Neural progenitor cell (in vitro differentiated cells): ENCODE data around the gene NUP62. TPM values are rescaled to one million over a fixed set of nuclear protein-coding genes. Genes with fewer than 3 reads are reported as not detected.

ENCODE experiments used
- DNase-seq: peaks from one replicate; pipeline ENCODE4 v3.0.0-alpha.2; 2016; ENCODE audit warnings: low spot score
- H2AFZ ChIP-seq: fragments of 200-600 bp; sonication (generic); replicated peaks from 2 replicates; pipeline ENCODE4 v1.6.1; 2016; ENCODE audit warnings: antibody characterized with exemption
- H3F3A ChIP-seq: fragments of 200-600 bp; sonication (generic); 2 replicates; pipeline ENCODE4 v1.6.1; 2016; ENCODE audit warnings: antibody characterized with exemption, low read depth
- H3K27ac ChIP-seq: fragments of 200-600 bp; sonication (generic); 2 replicates; pipeline ENCODE4 v1.5.1; 2016; ENCODE audit warnings: mild to moderate bottlenecking
- H3K27me3 ChIP-seq: fragments of 200-600 bp; sonication (generic); 2 replicates; pipeline ENCODE4 v1.6.1; 2016; ENCODE audit warnings: mild to moderate bottlenecking, moderate library complexity
- H3K36me3 ChIP-seq: fragments of 200-600 bp; sonication (generic); 2 replicates; pipeline ENCODE4 v1.5.1; 2016
- H3K4me1 ChIP-seq: fragments of 200-600 bp; sonication (generic); 2 replicates; pipeline ENCODE4 v1.6.1; 2016; ENCODE audit warnings: mixed run types
- H3K4me2 ChIP-seq: fragments of 200-600 bp; sonication (generic); 2 replicates; pipeline ENCODE4 v1.6.1; 2016
- H3K4me3 ChIP-seq: fragments of 200-600 bp; sonication (generic); 2 replicates; pipeline ENCODE4 v1.5.1; 2016
- H3K79me2 ChIP-seq: fragments of 200-600 bp; sonication (generic); 2 replicates; pipeline ENCODE4 v1.6.1; 2016; ENCODE audit warnings: low read depth
- H3K9ac ChIP-seq: fragments of 200-600 bp; sonication (generic); 2 replicates; pipeline ENCODE4 v1.6.1; 2016
- H3K9me3 ChIP-seq: fragments of 200-600 bp; sonication (generic); 2 replicates; pipeline ENCODE4 v1.5.1; 2016; ENCODE audit warnings: low read depth
- H4K20me1 ChIP-seq: fragments of 200-600 bp; sonication (generic); 2 replicates; pipeline ENCODE4 v1.6.1; 2016; ENCODE audit warnings: low read depth
- H3K27ac Mint-ChIP-seq: 3 replicates; pipeline ENCODE4 v1.8.0; 2021; ENCODE audit warnings: mixed read lengths
- H3K27me3 Mint-ChIP-seq: 2 replicates; pipeline ENCODE4 v1.8.0; 2022; ENCODE audit warnings: low read depth, mild to moderate bottlenecking, inconsistent platforms, moderate library complexity, mixed read lengths; ENCODE audit not compliant: insufficient read depth
- H3K36me3 Mint-ChIP-seq: 3 replicates; pipeline ENCODE4 v1.8.0; 2021; ENCODE audit warnings: mixed read lengths
- H3K4me1 Mint-ChIP-seq: 3 replicates; pipeline ENCODE4 v1.8.0; 2021; ENCODE audit warnings: mixed read lengths
- H3K4me3 Mint-ChIP-seq: 3 replicates; pipeline ENCODE4 v1.8.0; 2021; ENCODE audit warnings: mild to moderate bottlenecking, moderate library complexity, mixed read lengths
- H3K9me3 Mint-ChIP-seq: 3 replicates; pipeline ENCODE4 v1.8.0; 2020; ENCODE audit warnings: mixed read lengths
- EZH2 ChIP-seq: fragments of 200-600 bp; sonication (generic); IDR thresholded peaks from 2 replicates; pipeline ENCODE4 v1.6.1; 2017; ENCODE audit warnings: antibody characterized with exemption, mild to moderate bottlenecking, moderate library complexity
- EZH2phosphoT487 ChIP-seq: fragments of 200-600 bp; sonication (generic); IDR thresholded peaks from 2 replicates; pipeline ENCODE4 v1.6.1; 2017; ENCODE audit warnings: antibody characterized with exemption
- total RNA-seq: library from RNA; depleted of rRNA; stranded (reverse); fragments of >200 nt; gene quantifications from 2 replicates; pipeline ENCODE4 v1.2.3, GENCODE V29; 2015; ENCODE audit warnings: low replicate concordance
- TF ChIP-seq, protein P1 (sequence below): fragments of 200-600 bp; sonication (generic); IDR thresholded peaks from 2 replicates; pipeline ENCODE4 v1.5.1; 2017; ENCODE audit warnings: antibody characterized with exemption, mild to moderate bottlenecking

Gene NUP62
- total RNA-seq, 1 donor from 2014 or later, result 48.2 TPM

DNA sequence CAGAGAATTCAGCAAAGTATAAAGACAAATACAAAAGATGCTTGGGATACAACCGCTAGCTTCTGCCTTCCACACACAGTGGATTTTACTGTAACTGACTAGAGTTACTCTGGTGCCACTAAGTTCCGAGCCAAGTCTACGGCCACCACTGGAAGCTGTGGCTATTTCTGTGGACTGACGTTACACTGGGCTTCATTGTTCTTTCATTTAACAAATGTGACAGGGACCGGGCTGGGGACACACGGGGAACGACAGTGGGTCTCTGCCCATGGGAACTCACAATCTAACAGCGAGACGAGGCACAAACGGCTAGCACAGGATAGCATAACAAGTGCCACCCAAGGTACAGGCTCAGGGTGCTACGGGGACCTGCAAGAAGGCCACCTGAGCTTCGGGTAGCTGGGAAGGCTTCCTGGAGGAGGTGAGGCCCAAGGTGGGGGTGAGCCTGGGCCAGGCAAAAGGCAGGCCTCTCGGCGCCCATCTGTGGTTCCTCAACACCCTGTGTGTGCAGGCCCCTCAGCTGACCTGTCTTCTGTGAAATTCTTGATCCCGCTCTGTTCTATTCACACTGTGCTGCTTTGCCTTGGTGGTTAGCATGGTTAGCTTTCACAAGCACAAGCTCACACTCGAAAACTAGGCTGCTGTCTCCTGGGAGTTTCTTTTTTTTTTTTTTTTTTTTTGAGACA lies 22.3 kb downstream of the NUP62 start:
- Histone ChIP-seq H3K36me3 (no peaks in the 10 kb centered on the region), H2AFZ (no peak overlapping the region), H3K4me1 (no peaks in the 10 kb centered on the region), H3K79me2 (peaks cover 13% of the 10 kb centered on the region), H3K27ac (no peak overlapping the region), H3K27me3 (no peaks in the 10 kb centered on the region), H4K20me1 (peaks cover 56% of the 10 kb centered on the region), H3F3A (peaks cover 8% of the 10 kb centered on the region), H3K9me3 (no peaks in the 10 kb centered on the region), H3K4me3 (no peak overlapping the region), H3K9ac (no peak overlapping the region), H3K4me2 (no peak overlapping the region)
- DNase-seq, result no peak
- no peak overlapping the region for H3K27ac Mint-ChIP-seq
- no peaks in the 10 kb centered on the region for H3K9me3 Mint-ChIP-seq
- peaks cover 25% of the 10 kb centered on the region for H3K36me3 Mint-ChIP-seq
- H3K4me3 Mint-ChIP-seq, result no peak overlapping the region
- H3K27me3 Mint-ChIP-seq, result peaks cover 9% of the 10 kb centered on the region
- no peak for TF ChIP-seq EZH2phosphoT487
- TF ChIP-seq, protein P1, sequence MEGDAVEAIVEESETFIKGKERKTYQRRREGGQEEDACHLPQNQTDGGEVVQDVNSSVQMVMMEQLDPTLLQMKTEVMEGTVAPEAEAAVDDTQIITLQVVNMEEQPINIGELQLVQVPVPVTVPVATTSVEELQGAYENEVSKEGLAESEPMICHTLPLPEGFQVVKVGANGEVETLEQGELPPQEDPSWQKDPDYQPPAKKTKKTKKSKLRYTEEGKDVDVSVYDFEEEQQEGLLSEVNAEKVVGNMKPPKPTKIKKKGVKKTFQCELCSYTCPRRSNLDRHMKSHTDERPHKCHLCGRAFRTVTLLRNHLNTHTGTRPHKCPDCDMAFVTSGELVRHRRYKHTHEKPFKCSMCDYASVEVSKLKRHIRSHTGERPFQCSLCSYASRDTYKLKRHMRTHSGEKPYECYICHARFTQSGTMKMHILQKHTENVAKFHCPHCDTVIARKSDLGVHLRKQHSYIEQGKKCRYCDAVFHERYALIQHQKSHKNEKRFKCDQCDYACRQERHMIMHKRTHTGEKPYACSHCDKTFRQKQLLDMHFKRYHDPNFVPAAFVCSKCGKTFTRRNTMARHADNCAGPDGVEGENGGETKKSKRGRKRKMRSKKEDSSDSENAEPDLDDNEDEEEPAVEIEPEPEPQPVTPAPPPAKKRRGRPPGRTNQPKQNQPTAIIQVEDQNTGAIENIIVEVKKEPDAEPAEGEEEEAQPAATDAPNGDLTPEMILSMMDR, result no peak
- TF ChIP-seq EZH2, result no peak
- peaks cover 3% of the 10 kb centered on the region for H3K4me1 Mint-ChIP-seq

DNA sequence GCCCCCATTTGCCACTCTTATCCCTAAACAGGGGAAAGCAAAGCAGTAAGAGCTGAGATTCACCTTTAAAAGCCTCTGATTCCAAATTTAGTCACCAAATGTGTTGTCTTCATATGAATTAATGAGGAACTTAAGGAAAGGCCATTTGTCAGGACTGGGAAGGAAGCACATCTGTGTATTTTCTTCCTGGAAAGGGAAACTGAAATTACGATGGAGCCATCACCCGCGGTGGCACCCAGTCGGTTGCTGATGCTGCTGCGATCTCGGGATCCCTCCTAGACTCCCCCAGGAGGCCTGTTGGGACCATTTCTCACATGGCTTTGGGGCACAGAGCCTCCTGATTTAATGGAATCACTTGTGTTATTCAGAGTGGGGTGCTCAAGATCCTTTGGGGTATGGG lies 25.2 kb downstream of the NUP62 start:
- Mint-ChIP-seq H3K27ac (no peak overlapping the region), H3K4me3 (no peak overlapping the region), H3K4me1 (no peaks in the 10 kb centered on the region), H3K9me3 (no peaks in the 10 kb centered on the region), H3K36me3 (peaks cover 18% of the 10 kb centered on the region), H3K27me3 (peaks cover 8% of the 10 kb centered on the region)
- no peak overlapping the region for H3K9ac ChIP-seq
- TF ChIP-seq EZH2 (no peak), EZH2phosphoT487 (no peak)
- TF ChIP-seq, protein P1, result no peak
- no peaks in the 10 kb centered on the region for H3K36me3 ChIP-seq
- H3K9me3 ChIP-seq, result no peaks in the 10 kb centered on the region
- peaks cover 29% of the 10 kb centered on the region for H4K20me1 ChIP-seq
- no peak overlapping the region for H2AFZ ChIP-seq
- H3F3A ChIP-seq, result peaks cover 8% of the 10 kb centered on the region
- no peaks in the 10 kb centered on the region for H3K79me2 ChIP-seq
- H3K4me3 ChIP-seq, result no peak overlapping the region
- no peak overlapping the region for H3K4me2 ChIP-seq
- no peak overlapping the region for H3K27ac ChIP-seq
- H3K27me3 ChIP-seq, result no peaks in the 10 kb centered on the region
- no peak for DNase-seq
- H3K4me1 ChIP-seq, result no peaks in the 10 kb centered on the region

DNA sequence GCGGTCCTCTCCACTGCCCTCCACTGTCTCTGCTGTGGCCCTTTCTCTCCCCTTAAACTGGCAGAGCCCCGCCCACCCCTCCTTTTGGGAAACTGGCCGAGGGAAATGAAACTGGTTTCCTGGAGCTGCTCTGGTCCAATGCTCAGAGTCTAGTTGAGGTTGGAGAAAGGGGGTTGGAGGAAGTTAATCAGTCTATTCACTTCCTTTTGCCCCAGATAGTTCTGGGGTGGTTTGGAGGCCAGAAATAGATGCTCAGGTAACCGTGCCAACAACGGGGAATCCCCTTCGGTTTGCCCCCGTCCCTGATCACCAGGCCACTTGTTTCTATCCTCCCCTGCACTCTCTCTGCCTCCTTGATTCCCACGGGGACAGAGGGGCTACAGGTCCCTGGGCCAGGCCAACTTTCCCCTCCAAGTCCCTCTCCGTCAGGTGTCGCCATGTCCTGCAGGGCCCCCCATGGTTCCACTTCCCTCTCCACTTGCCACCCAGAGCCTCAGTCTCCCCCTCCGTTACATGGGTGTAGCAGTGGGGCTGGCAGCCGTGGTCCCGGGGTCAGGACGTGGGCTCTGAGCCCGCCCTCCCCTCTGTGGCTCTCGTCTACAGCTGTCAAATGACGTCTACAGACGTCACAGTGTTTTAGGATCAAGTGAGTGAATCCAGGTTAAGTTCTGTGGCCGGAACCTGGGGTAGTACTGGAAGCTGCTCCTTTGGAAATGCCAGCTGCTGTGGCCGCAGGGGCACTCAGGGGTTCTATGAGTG lies 32.3 kb downstream of the NUP62 start, which contains the start of gene IL4I1:
IL4I1 (minus strand) TSS at position 25 of the 759 bp plus-strand sequence. CDS start 727 bp downstream, outside the sequence.
- Mint-ChIP-seq H3K4me3 (peak within 1 kb of the TSS; percentile 48), H3K9me3 (no peaks in the 10 kb centered on the region), H3K36me3 (no peaks in the 10 kb centered on the region), H3K27ac (peak within 1 kb of the TSS; percentile 62), H3K27me3 (peaks cover 19% of the 10 kb centered on the region), H3K4me1 (peaks cover 15% of the 10 kb centered on the region)
- H3F3A ChIP-seq, result no peaks in the 10 kb centered on the region
- no peak within 1 kb of the TSS for H3K27ac ChIP-seq
- TF ChIP-seq EZH2 (no peak), EZH2phosphoT487 (no peak)
- TF ChIP-seq, protein P1, result no peak
- no peak within 1 kb of the TSS for H3K9ac ChIP-seq
- H3K4me3 ChIP-seq, result no peak within 1 kb of the TSS
- no peaks in the 10 kb centered on the region for H3K27me3 ChIP-seq
- no peaks in the 10 kb centered on the region for H3K9me3 ChIP-seq
- H3K36me3 ChIP-seq, result no peaks in the 10 kb centered on the region
- no peaks in the 10 kb centered on the region for H4K20me1 ChIP-seq
- H2AFZ ChIP-seq, result no peak within 1 kb of the TSS
- no peak for DNase-seq
- no peaks in the 10 kb centered on the region for H3K4me1 ChIP-seq
- H3K4me2 ChIP-seq, result no peak within 1 kb of the TSS
- no peaks in the 10 kb centered on the region for H3K79me2 ChIP-seq
